GM19455 (cell line): ENCODE results near the gene WDFY4.

ENCODE experiments used
- ATAC-seq: cut with Tn5 transposase; IDR thresholded peaks from one replicate; pipeline ENCODE4 v1.9.1; 2021; ENCODE audit not compliant: unreplicated experiment

The WDFY4 gene

GRCh38 chr10:48807791-48808470, 123.3 kb downstream of the WDFY4 start:
- ATAC-seq: no peak

GRCh38 chr10:48809261-48809660, 124.6 kb downstream of the WDFY4 start:
- no peak for ATAC-seq

GRCh38 chr10:48811461-48811860, 126.8 kb downstream of the WDFY4 start:
- ATAC-seq: no peak

- no peak for ATAC-seq
These were observed 127.2 kb downstream of the WDFY4 start for GRCh38 chr10:48811917-48812316.

GRCh38 chr10:48813291-48813690, 128.6 kb downstream of the WDFY4 start:
- ATAC-seq: no peak

GRCh38 chr10:48813825-48814224, 129.2 kb downstream of the WDFY4 start:
- no peak for ATAC-seq

- no peak for ATAC-seq
These were observed 130.3 kb downstream of the WDFY4 start for GRCh38 chr10:48814933-48815332.

GRCh38 chr10:48817141-48817540, 132.5 kb downstream of the WDFY4 start:
- ATAC-seq: no peak

GRCh38 chr10:48818081-48818480, 133.4 kb downstream of the WDFY4 start:
- ATAC-seq: no peak

- ATAC-seq: no peak
These were observed 134.3 kb downstream of the WDFY4 start for GRCh38 chr10:48818861-48819520.

GRCh38 chr10:48819783-48820182, 135.1 kb downstream of the WDFY4 start:
- no peak for ATAC-seq

- no peak for ATAC-seq
These were observed 135.6 kb downstream of the WDFY4 start for GRCh38 chr10:48820231-48820630.

- ATAC-seq: no peak
These were observed 136.0 kb downstream of the WDFY4 start for GRCh38 chr10:48820699-48821098.

- no peak for ATAC-seq
These were observed 136.4 kb downstream of the WDFY4 start for GRCh38 chr10:48821111-48821510.

GRCh38 chr10:48821692-48822091, 137.0 kb downstream of the WDFY4 start:
- ATAC-seq: no peak

GRCh38 chr10:48833674-48834073, 149.0 kb downstream of the WDFY4 start:
- ATAC-seq: no peak

- no peak for ATAC-seq
These were observed 149.7 kb downstream of the WDFY4 start for GRCh38 chr10:48834189-48834965.

GRCh38 chr10:48835781-48836180, 151.1 kb downstream of the WDFY4 start:
- ATAC-seq: no peak

GRCh38 chr10:48836605-48837004, 151.9 kb downstream of the WDFY4 start:
- no peak for ATAC-seq

- no peak for ATAC-seq
These were observed 154.2 kb downstream of the WDFY4 start for GRCh38 chr10:48838834-48839233.

GRCh38 chr10:48839809-48840679, 155.4 kb downstream of the WDFY4 start:
- ATAC-seq: no peak
